Psoas muscle (tissue), 8 donors: ENCODE results near the gene ABCA9. TPM values are rescaled to one million over a fixed set of nuclear protein-coding genes. Genes with fewer than 3 reads are reported as not detected.
A peak's percentile ranks its signal among the peaks of the same experiment; 100 is the strongest.

Experiments
- ATAC-seq, 4 donors: fragments of 200-7000 bp; cut with Tn5 transposase; one replicate each; pipeline ENCODE4 v1.9.1; 2020; ENCODE audit warnings: moderate library complexity in 3 of 4, mild to moderate bottlenecking in 2 of 4
- DNase-seq, 2 donors: peaks; one replicate each; pipeline ENCODE4 v3.0.0-alpha.2; 2020
- H3K27ac ChIP-seq: fragments of 200-600 bp; one replicate; pipeline ENCODE4 v1.8.0; 2022
- H3K27me3 ChIP-seq, 3 donors: fragments of 200-600 bp in 1 of 3; one replicate each; pipeline versions ENCODE4 v1.6.1 to v1.8.0; 2013 to 2022; ENCODE audit warnings: low read length in 2 of 3, mild to moderate bottlenecking in 2 of 3, moderate library complexity in 1 of 3; ENCODE audit not compliant: insufficient read depth in 3 of 3
- H3K36me3 ChIP-seq, 2 donors: fragments of 200-600 bp in 1 of 2; one replicate each; pipeline versions ENCODE4 v1.6.1 to v1.8.0; 2013 to 2022; ENCODE audit warnings: low read depth in 1 of 2, mild to moderate bottlenecking in 1 of 2, moderate library complexity in 1 of 2; ENCODE audit not compliant: insufficient read depth in 1 of 2
- H3K4me1 ChIP-seq: fragments of 200-600 bp; one replicate; pipeline ENCODE4 v1.8.0; 2022
- H3K4me3 ChIP-seq: fragments of 200-600 bp; one replicate; pipeline ENCODE4 v1.8.0; 2022; ENCODE audit warnings: mild to moderate bottlenecking
- H3K9me3 ChIP-seq: fragments of 200-600 bp; one replicate; pipeline ENCODE4 v1.8.0; 2022
- WGBS, 3 donors: extraction: QIAGEN DNeasy Blood & Tissue Kit; methylation state at CpG; one replicate each; pipeline versions ENCODE4 v1.1.6 to v1.1.7; 2013; 5-methylcytosine and 5-hydroxymethylcytosine counted together
- intact Hi-C, 2 donors: fragments of 100-400 bp; cut with DNase I; formaldehyde crosslinking; loops; one replicate each; pipeline versions ENCODE4 v1.11.0 to v1.14.2; 2022
- polyA plus RNA-seq, 3 donors: library from polyadenylated mRNA; stranded (reverse); fragments of 200-250 nt; gene quantifications; one replicate each; pipeline ENCODE4 v1.2.3, GENCODE V29; 2013
- total RNA-seq, 4 donors: library from RNA; stranded (reverse); fragmentation: NEBNext Ultra II Directional in 2 of 4; extraction: Animal tissue kit (Norgen Biotek cat#: 25700) in 2 of 4; gene quantifications; one replicate each; pipeline versions ENCODE4 v1.2.1 to v1.2.4, GENCODE V29; 2021 to 2023
- TF ChIP-seq, protein P1 (sequence below): fragments of 200-600 bp; IDR thresholded peaks from one replicate; pipeline ENCODE4 v1.8.0; 2022; ENCODE audit warnings: antibody characterized with exemption
- donor health status: healthy with polysubstance abuse.
- donor health status: DM: no; HTN: no; CAD: no; lungs with moderate emphysema.
- donor health status: Bipolar disorder and iron deficiency.
- donor health status: healthy.
- donor health status: DM: yes; HTN: yes; CAD: no.
- donor health status: DM: no; HTN: no; CAD: no.
- donor health status: DM: no; HTN: no; CAD: no.
- donor health status: DM: yes; HTN: yes; CAD: no.

ABCA9 gene
- total and polyA plus RNA-seq, 7 donors = 1.6 to 13.8 (median 4.2) TPM

DNA sequence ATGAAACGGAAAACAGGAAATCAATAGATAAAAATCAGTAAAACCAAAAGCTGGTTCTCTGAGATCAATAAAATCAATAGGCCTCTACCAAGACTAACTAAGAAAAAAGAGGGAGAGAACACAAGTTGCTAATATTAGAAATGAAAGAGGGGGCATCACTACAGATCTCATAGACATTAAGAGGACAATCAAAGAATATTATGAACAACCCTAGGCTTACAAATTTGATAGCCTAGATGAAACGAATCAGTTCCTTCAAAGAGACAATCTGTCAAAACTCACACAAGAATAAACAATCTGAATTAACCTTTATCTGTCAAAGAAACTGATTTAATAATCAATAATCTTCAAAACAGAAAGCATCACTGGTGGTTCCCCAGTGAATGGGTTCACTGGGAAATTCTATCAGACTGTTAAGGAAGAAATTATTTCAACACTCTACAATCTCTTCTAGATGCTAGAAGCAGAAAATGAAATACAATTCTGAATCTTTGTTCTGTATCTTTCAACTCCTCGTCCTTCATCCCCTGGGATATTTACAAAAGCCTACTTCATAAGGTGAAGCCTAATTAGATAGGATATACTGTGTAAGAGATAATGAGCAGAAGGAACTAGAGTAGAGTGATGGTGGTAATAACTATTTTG, 4.4 kb downstream of the ABCA9 start:
- WGBS, 3 donors = 87 to 89% (median 88%) methylated on average over 3 of the region's 3 CpGs
- DNase-seq (no peak), ATAC-seq (no peak)
- Histone ChIP-seq H3K9me3 (no peaks in the 10 kb centered on the region), H3K4me1 (no peaks in the 10 kb centered on the region), H3K36me3 (no peaks in the 10 kb centered on the region), H3K4me3 (no peak overlapping the region), H3K27me3 (no peaks in the 10 kb centered on the region), H3K27ac (no peak overlapping the region)
- intact Hi-C loops = no loop called here
- TF ChIP-seq, protein P1, sequence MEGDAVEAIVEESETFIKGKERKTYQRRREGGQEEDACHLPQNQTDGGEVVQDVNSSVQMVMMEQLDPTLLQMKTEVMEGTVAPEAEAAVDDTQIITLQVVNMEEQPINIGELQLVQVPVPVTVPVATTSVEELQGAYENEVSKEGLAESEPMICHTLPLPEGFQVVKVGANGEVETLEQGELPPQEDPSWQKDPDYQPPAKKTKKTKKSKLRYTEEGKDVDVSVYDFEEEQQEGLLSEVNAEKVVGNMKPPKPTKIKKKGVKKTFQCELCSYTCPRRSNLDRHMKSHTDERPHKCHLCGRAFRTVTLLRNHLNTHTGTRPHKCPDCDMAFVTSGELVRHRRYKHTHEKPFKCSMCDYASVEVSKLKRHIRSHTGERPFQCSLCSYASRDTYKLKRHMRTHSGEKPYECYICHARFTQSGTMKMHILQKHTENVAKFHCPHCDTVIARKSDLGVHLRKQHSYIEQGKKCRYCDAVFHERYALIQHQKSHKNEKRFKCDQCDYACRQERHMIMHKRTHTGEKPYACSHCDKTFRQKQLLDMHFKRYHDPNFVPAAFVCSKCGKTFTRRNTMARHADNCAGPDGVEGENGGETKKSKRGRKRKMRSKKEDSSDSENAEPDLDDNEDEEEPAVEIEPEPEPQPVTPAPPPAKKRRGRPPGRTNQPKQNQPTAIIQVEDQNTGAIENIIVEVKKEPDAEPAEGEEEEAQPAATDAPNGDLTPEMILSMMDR = no peak

DNA sequence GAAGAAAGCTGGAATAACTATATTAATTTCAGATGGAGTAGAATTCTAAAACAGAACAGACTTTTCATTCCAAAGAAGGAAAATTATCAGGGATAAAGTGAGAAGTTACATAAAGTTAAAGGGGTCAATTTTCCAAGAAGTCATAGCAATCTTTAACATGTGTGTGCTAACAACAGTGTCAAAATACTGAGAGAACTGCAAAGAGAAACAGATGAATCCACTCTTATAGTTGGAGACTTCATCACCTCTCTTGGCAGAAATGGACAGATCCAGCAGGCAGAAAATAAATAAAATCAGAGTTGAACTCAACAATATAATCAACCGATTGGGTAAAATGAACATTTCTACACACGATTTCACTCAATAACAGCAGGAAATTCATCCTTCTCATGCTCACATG, 5.4 kb downstream of the ABCA9 start:
- H3K4me3 ChIP-seq = no peak overlapping the region
- no peak for ATAC-seq
- WGBS, 3 donors = 94 to 96% (median 94%) methylated on average over 2 of the region's 2 CpGs
- no peaks in the 10 kb centered on the region for H3K27me3 ChIP-seq
- intact Hi-C loops = no loop called here
- H3K4me1 ChIP-seq = no peaks in the 10 kb centered on the region
- no peak overlapping the region for H3K27ac ChIP-seq
- TF ChIP-seq, protein P1 = no peak
- no peak for DNase-seq
- H3K36me3 ChIP-seq = peaks cover 0 to 4% of the 10 kb centered on the region in 2 donors
- H3K9me3 ChIP-seq = no peaks in the 10 kb centered on the region

DNA sequence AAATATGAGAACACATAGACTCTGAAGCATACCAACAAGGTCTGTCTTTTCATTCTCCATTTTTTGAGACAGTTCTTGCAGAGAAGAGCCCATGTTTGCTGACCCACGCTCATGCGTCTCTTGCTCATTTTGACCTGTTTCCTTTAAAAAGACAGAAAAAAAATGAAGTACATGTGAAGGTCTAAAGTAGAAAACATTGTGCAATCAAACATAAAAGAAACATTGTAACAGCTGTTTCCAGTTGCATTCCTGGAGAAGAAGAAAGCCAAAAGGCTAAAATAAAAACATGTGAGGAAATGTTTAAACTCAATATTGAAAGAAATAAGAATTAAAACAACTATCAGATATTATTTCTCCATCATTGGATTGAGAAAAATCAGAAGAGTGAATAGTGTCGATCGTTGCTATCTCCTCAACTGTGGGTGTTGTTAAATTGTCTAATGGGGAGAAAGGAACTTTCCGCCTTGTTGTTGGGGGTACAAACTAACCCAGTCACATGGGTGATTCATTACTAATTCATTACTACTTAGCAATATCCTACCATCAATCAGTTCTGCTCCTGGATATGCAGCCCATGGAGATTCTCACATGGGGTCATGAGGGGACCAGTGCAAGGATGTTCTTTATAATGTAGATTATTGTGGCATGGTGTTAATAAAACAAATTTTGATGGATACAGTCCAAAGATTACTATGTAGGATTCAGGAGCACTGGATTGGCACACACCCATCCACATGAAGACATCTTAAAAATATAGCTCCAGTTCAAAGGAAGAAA, 9.5 kb downstream of the ABCA9 start:
- ATAC-seq = peak in 1 of 4 donors; percentile 24
- H3K4me1 ChIP-seq = no peaks in the 10 kb centered on the region
- WGBS, 3 donors = 68 to 75% (median 74%) methylated on average over 5 of the region's 5 CpGs
- TF ChIP-seq, protein P1 = no peak
- no peak overlapping the region for H3K27ac ChIP-seq
- no peak for DNase-seq
- no peaks in the 10 kb centered on the region for H3K27me3 ChIP-seq
- H3K9me3 ChIP-seq = no peaks in the 10 kb centered on the region
- no peak overlapping the region for H3K4me3 ChIP-seq
- intact Hi-C loops = no loop called here
- peaks cover 0 to 19% of the 10 kb centered on the region in 2 donors for H3K36me3 ChIP-seq

DNA sequence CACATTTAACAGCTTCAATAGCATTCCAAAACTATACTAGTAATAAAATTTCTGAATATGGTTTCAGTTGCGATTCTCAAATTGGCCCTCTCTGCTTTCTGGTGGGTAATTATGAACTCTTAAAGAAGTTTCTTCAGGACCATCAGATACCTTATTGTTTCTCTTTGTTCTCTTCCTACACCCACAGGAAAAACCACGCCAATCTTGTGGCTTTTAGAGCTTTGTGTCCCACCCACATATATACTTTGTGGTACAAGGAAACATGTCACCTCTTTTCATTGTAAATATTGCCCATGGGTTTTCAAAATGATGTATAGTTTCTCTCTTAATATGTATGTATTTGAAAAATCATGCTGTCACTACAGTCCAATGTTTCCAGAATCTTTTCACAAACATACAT, 12.1 kb downstream of the ABCA9 start:
- Histone ChIP-seq H3K36me3 (peaks cover 0 to 39% of the 10 kb centered on the region in 2 donors), H3K27me3 (no peaks in the 10 kb centered on the region), H3K4me3 (no peak overlapping the region), H3K4me1 (no peaks in the 10 kb centered on the region), H3K27ac (no peak overlapping the region), H3K9me3 (no peaks in the 10 kb centered on the region)
- TF ChIP-seq, protein P1 = no peak
- DNase-seq (no peak), ATAC-seq (no peak)
- intact Hi-C loops = no loop called here
- WGBS, 3 donors = 91 to 100% (median 92%) methylated on average over 2 of the region's 2 CpGs
